GM12864 (cell line): ENCODE data around the gene MAD1L1.
"Not testable (repeated sequence)": the region's sequence is repeated elsewhere in the genome, so short reads cannot be mapped to it uniquely, and the experiment has no call there.

Experiments
- DNase-seq: peaks from one replicate; pipeline ENCODE4 v3.0.0-alpha.2; 2011; ENCODE audit warnings: low read depth
- H3K4me3 ChIP-seq: 2 replicates; pipeline ENCODE4 v1.5.1; 2011; ENCODE audit warnings: mild to moderate bottlenecking, low read depth, low read length, control low read depth
- TF ChIP-seq, protein P1 (sequence below): IDR thresholded peaks from 2 replicates; pipeline ENCODE4 v1.5.1; 2011; ENCODE audit warnings: low read depth, mild to moderate bottlenecking, moderate library complexity, low read length, control low read depth, inconsistent platforms; ENCODE audit errors: missing control alignments

Gene MAD1L1

DNA sequence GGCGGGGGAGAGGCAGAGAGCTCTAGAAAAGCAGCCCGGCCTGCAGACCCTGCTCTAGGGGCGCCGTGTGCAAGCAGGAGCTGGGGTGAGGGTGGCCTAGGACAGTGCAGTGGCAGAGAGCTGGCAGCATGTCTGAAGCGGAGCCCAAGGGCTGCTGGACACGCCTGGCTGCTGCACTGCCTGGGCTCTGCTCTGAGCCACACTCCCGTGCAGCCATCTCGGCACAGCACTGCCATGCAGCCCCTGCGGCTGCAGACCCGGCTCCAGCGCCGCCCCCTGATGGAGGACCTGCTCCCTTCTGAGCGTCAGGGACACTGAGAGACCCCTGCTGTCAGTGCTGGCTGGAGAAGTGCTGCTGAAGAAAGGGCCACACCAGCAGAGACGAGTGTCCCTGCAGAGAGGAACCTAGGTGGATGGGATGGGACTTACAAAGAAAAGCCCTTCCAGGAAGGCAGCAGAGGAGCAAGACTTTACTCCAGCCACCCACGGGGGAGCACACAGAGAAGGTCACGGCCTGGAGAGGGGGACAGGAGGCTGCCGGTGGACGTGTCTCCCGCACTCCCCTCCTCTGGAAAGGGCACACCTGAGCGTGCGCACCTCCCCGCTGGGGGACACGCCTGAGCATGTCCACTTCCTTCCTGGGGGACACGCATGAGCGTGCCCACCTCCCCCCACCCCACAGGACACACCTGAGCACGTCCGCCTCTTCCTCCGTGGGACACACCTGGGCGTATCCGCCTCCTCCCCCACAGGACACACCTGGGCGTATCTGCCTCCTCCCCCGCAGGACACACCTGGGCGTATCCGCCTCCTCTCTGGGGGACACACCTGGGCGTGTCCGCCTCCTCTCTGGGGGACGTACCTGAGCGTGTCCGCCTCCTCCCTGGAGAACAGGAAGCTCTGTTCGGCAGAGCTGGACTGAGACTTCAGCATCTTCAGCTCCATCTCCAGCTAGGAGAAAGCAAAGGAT lies 252.9 kb downstream of the MAD1L1 start:
- DNase-seq, result peak; percentile 16
- TF ChIP-seq, protein P1, sequence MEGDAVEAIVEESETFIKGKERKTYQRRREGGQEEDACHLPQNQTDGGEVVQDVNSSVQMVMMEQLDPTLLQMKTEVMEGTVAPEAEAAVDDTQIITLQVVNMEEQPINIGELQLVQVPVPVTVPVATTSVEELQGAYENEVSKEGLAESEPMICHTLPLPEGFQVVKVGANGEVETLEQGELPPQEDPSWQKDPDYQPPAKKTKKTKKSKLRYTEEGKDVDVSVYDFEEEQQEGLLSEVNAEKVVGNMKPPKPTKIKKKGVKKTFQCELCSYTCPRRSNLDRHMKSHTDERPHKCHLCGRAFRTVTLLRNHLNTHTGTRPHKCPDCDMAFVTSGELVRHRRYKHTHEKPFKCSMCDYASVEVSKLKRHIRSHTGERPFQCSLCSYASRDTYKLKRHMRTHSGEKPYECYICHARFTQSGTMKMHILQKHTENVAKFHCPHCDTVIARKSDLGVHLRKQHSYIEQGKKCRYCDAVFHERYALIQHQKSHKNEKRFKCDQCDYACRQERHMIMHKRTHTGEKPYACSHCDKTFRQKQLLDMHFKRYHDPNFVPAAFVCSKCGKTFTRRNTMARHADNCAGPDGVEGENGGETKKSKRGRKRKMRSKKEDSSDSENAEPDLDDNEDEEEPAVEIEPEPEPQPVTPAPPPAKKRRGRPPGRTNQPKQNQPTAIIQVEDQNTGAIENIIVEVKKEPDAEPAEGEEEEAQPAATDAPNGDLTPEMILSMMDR, result no peak
- H3K4me3 ChIP-seq, result no peak overlapping the region

DNA sequence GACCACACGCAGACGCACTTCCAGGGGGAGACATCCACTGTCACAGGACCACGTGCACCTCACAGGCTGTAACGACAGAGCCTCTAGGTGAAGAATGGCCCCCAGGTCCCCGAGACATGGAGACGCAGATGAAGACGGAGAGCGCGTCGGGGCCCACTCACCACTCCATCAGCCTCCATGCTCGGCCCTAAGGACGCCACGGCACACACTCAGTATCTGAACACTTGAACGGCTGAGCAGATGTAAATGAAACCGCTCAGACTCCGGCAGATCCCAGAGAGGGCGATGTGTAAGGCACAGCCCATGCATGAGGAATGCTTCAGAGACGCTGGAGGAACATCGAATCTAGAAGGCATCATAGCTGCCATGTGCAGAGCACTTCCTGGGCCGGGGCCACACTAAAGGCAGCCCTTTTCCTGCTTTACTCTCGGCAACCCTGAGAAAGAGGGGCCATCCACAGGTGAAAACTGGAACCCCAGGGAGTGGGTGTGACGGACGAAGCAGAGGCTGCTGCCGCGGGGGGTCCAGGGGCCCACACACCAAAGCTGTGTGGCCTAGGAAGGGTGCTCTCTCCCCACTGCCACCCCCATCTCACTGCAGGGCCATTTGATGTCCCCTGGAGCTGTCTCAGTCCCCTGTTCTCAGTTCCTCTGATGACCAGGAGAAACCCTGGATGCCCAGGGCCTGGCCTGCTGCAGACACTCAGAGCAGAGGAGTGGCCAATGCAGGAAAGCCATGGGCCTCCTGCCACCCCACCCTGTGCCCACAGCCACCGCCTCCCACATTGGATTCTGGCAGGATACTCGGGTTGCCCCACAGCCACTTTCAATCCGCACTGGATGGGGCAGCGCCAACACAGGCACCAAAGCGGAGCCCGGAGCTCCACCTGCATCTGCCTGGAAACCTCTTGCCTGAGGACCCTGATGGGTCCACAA lies 253.8 kb downstream of the MAD1L1 start:
- TF ChIP-seq, protein P1, result no peak
- no peak for DNase-seq
- no peak overlapping the region for H3K4me3 ChIP-seq

DNA sequence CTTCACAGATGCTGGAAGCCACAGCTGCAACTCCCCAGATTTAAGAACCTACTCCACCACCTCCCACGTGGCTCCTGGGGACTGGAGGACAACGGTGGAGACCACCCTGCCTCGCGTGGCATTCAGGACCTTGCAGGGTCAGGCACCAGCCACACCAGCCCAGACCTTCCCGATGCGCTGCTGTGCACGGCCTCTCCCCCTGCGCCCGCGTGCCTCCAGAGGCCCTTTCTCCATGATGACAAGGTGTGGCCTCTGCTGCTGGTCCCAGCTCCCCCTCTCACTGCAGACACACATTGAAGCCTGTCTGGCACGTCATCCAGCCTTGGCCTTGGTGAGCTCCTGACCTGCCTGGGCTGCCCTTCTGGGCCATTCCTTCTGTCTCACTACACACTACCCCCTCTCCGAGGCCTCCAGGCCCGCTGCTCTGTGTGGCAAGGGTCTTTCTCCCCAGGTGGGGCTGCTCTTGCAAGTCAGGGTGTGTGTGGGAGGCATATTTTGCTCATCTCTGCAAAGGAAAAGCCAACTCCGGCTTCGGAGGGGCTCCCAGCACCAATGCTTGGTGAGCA lies 254.8 kb downstream of the MAD1L1 start:
- TF ChIP-seq, protein P1, result no peak
- DNase-seq, result no peak
- no peak overlapping the region for H3K4me3 ChIP-seq

DNA sequence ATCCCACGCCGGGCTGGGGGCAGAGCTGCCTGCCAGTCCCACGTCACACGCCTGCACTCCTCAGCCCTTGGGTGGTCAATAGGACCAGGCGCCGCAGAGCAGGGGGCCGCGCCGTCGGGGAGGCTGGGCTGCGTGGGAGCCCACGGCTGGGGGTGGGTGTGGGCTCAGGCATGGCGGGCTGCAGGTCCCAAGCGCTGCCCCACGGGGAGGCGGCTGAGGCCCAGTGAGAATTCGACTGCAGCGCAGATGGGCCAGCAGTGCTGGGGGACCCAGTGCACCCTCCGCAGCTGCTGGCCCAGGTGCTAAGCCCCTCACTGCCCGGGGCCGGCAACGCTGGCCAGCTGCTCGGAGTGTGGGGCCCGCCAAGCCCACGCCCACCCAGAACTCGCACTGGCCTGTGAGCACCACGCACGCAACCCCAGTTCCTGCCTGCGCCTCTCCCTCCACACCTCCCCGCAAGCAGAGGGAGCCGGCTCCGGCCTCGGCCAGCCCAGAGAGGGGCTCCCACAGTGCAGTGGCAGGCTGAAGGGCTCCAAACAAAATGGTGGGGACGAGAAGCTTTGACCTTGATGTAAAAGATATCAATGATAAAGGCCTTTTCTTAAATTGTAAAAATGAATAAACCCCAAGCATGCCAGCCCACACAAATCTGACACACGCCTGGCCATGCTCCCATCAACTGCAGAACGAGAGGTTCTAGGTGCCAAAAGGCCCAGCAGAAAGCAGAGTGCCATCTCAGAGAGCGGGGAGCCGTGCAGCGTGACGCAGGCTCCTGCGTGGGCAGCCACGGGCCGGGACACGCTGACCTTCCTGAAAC lies 255.5 kb downstream of the MAD1L1 start:
- TF ChIP-seq, protein P1, result no peak
- H3K4me3 ChIP-seq, result no peak overlapping the region
- no peak for DNase-seq

DNA sequence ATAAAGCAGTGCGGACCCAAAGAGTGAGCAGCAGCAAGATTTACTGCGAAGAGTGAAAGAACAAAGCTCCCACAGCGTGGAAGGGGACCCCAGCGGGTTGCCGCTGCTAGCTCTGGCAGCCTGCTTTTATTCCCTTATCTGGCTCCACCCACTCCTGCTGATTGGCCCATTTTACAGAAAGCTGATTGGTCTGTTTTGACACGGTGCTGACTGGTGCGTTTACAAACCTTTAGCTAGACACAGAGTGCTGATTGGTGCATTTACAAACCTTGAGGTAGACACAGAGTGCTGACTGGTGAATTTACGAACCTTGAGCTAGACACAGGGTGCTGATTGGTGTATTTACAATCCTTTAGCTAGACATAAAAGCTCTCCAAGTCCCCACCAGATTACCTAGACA lies 256.2 kb downstream of the MAD1L1 start:
- not testable (repeated sequence) for DNase-seq, H3K4me3 ChIP-seq

DNA sequence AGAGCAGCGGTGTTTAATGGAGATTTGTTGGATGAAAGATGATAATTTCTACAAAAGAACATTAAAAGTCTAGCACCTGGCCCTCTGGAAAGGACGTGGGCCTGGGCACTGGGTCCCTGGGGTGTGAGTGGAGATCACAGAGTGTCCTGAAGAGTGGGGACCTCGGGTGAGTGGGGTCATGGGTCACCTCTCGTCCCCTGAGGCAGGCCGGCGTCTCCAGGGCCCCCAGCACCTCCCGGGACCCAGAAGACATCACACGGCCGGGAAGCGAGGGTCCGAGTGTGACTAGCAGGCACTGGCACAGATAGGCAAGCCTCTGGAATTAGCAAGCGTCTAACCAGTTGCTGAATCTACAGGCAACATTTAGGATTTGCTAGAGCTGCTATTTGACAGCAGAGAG lies 257.2 kb downstream of the MAD1L1 start:
- TF ChIP-seq, protein P1, result no peak
- H3K4me3 ChIP-seq, result no peak overlapping the region
- DNase-seq, result no peak
